Effector memory CD4-positive, alpha-beta T cell (primary cell): Measurements from ENCODE around the gene CDY2B.
"Not testable (repeated sequence)": the region's sequence is repeated elsewhere in the genome, so short reads cannot be mapped to it uniquely, and the experiment has no call there.

Experiments
- DNase-seq, 3 donors: peaks; one replicate each; pipeline ENCODE4 v3.0.0-alpha.2; 2020
- H3K27ac ChIP-seq: 2 replicates; pipeline ENCODE4 v1.7.0; 2013; ENCODE audit warnings: mild to moderate bottlenecking, low read length, moderate library complexity; ENCODE audit not compliant: insufficient read depth, poor library complexity, severe bottlenecking
- H3K27me3 ChIP-seq: replicated peaks from 2 replicates; pipeline ENCODE4 v1.7.0; 2013; ENCODE audit warnings: mild to moderate bottlenecking, low read length; ENCODE audit not compliant: insufficient read depth, control insufficient read depth, poor library complexity, severe bottlenecking
- H3K36me3 ChIP-seq: 2 replicates; pipeline ENCODE4 v1.7.0; 2013; ENCODE audit warnings: mild to moderate bottlenecking, low read length, moderate library complexity; ENCODE audit not compliant: control insufficient read depth, insufficient read depth
- H3K4me1 ChIP-seq: 2 replicates; pipeline ENCODE4 v1.7.0; 2013; ENCODE audit warnings: low read length, mild to moderate bottlenecking; ENCODE audit not compliant: control insufficient read depth, insufficient read depth, poor library complexity, severe bottlenecking
- H3K4me3 ChIP-seq: 2 replicates; pipeline ENCODE4 v1.7.0; 2013; ENCODE audit warnings: low read length, low read depth, mild to moderate bottlenecking; ENCODE audit not compliant: insufficient read depth, poor library complexity, severe bottlenecking
- H3K9me3 ChIP-seq: 2 replicates; pipeline ENCODE4 v1.7.0; 2013; ENCODE audit warnings: mild to moderate bottlenecking, low read length, moderate library complexity; ENCODE audit not compliant: control insufficient read depth

Gene CDY2B

GRCh38 chrY:17856963-17857848, 22.8 kb downstream of the CDY2B start:
- not testable (repeated sequence) for DNase-seq, H3K27ac ChIP-seq, H3K27me3 ChIP-seq, H3K4me3 ChIP-seq, H3K9me3 ChIP-seq, H3K4me1 ChIP-seq, H3K36me3 ChIP-seq

GRCh38 chrY:17856508-17856907, 23.5 kb downstream of the CDY2B start:
- DNase-seq, H3K36me3 ChIP-seq, H3K9me3 ChIP-seq, H3K27ac ChIP-seq, H3K4me1 ChIP-seq, H3K4me3 ChIP-seq, H3K27me3 ChIP-seq: not testable (repeated sequence)

GRCh38 chrY:17849131-17849530, 30.9 kb downstream of the CDY2B start:
- DNase-seq, H3K36me3 ChIP-seq, H3K27ac ChIP-seq, H3K4me3 ChIP-seq, H3K9me3 ChIP-seq, H3K27me3 ChIP-seq, H3K4me1 ChIP-seq: not testable (repeated sequence)

- DNase-seq, H3K27me3 ChIP-seq, H3K4me1 ChIP-seq, H3K27ac ChIP-seq, H3K4me3 ChIP-seq, H3K9me3 ChIP-seq, H3K36me3 ChIP-seq: not testable (repeated sequence)
These were observed 47.9 kb downstream of the CDY2B start for GRCh38 chrY:17832149-17832548.
